ENCODE measurements around the gene C14orf119. TPM values are rescaled to one million over a fixed set of nuclear protein-coding genes. Genes with fewer than 3 reads are reported as not detected.

C14orf119 gene
- total and polyA plus RNA-seq, 9 of the 15 experiments (the other 6 are each of a cell fraction or from before 2014, with no cell fraction given) = 36.7 to 251 (median 51.8) TPM

- peak; percentile 1 for TF ChIP-seq FOS (IDR thresholded peaks at IDR 0.05; ENCODE audit: extremely low read depth, insufficient read length)
- TF ChIP-seq FOXP1 (CRISPR knock-in tag; IDR thresholded peaks at IDR 0.05) = peak; percentile 75; the same call in 1 of the 2 replicates
- peak; percentile 68; the same call in 1 of the 2 replicates for TF ChIP-seq SMAD3 (CRISPR knock-in tag; conservative IDR thresholded peaks at IDR 0.05)
- TF ChIP-seq KLF6 (CRISPR knock-in tag; IDR thresholded peaks at IDR 0.05; ENCODE audit: borderline replicate concordance) = 0 out of 2 replicates have a peak, but pooled peaks have one; percentile 41
- no peak for TF ChIP-seq RBM39 (optimal IDR thresholded peaks at IDR 0.05; ENCODE audit: low read depth, low read length)
- no peak for TF ChIP-seq CBX8 (IDR thresholded peaks at IDR 0.05; ENCODE audit: borderline replicate concordance, extremely low read depth, low read depth, low read length, poor library complexity, severe bottlenecking)
- no peak for TF ChIP-seq ZNF146 (CRISPR knock-in tag; IDR thresholded peaks at IDR 0.05; ENCODE audit: unreplicated experiment)
- TF ChIP-seq, protein P1, sequence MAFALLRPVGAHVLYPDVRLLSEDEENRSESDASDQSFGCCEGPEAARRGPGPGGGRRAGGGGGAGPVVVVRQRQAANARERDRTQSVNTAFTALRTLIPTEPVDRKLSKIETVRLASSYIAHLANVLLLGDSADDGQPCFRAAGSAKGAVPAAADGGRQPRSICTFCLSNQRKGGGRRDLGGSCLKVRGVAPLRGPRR (CRISPR knock-in tag; IDR thresholded peaks at IDR 0.05) = no peak
- TF ChIP-seq, protein P2, sequence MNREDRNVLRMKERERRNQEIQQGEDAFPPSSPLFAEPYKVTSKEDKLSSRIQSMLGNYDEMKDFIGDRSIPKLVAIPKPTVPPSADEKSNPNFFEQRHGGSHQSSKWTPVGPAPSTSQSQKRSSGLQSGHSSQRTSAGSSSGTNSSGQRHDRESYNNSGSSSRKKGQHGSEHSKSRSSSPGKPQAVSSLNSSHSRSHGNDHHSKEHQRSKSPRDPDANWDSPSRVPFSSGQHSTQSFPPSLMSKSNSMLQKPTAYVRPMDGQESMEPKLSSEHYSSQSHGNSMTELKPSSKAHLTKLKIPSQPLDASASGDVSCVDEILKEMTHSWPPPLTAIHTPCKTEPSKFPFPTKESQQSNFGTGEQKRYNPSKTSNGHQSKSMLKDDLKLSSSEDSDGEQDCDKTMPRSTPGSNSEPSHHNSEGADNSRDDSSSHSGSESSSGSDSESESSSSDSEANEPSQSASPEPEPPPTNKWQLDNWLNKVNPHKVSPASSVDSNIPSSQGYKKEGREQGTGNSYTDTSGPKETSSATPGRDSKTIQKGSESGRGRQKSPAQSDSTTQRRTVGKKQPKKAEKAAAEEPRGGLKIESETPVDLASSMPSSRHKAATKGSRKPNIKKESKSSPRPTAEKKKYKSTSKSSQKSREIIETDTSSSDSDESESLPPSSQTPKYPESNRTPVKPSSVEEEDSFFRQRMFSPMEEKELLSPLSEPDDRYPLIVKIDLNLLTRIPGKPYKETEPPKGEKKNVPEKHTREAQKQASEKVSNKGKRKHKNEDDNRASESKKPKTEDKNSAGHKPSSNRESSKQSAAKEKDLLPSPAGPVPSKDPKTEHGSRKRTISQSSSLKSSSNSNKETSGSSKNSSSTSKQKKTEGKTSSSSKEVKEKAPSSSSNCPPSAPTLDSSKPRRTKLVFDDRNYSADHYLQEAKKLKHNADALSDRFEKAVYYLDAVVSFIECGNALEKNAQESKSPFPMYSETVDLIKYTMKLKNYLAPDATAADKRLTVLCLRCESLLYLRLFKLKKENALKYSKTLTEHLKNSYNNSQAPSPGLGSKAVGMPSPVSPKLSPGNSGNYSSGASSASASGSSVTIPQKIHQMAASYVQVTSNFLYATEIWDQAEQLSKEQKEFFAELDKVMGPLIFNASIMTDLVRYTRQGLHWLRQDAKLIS (CRISPR knock-in tag; IDR thresholded peaks at IDR 0.05) = no peak
- peak; percentile 98 for TF ChIP-seq TAL1 (IDR thresholded peaks at IDR 0.05)
- TF ChIP-seq, protein P3, sequence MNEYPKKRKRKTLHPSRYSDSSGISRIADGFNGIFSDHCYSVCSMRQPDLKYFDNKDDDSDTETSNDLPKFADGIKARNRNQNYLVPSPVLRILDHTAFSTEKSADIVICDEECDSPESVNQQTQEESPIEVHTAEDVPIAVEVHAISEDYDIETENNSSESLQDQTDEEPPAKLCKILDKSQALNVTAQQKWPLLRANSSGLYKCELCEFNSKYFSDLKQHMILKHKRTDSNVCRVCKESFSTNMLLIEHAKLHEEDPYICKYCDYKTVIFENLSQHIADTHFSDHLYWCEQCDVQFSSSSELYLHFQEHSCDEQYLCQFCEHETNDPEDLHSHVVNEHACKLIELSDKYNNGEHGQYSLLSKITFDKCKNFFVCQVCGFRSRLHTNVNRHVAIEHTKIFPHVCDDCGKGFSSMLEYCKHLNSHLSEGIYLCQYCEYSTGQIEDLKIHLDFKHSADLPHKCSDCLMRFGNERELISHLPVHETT (CRISPR knock-in tag; conservative IDR thresholded peaks at IDR 0.05 in 1 of 2, IDR thresholded peaks at IDR 0.05 in 1 of 2) = peak in 1 of 2 experiments; percentile 79; a peak in 2 of 4 replicates
- TF ChIP-seq ADNP (tag; IDR thresholded peaks at IDR 0.05) = no peak
- no peak for TF ChIP-seq ARHGAP35 (IDR thresholded peaks at IDR 0.05; ENCODE audit: partially characterized antibody)
- TF ChIP-seq, protein P4, sequence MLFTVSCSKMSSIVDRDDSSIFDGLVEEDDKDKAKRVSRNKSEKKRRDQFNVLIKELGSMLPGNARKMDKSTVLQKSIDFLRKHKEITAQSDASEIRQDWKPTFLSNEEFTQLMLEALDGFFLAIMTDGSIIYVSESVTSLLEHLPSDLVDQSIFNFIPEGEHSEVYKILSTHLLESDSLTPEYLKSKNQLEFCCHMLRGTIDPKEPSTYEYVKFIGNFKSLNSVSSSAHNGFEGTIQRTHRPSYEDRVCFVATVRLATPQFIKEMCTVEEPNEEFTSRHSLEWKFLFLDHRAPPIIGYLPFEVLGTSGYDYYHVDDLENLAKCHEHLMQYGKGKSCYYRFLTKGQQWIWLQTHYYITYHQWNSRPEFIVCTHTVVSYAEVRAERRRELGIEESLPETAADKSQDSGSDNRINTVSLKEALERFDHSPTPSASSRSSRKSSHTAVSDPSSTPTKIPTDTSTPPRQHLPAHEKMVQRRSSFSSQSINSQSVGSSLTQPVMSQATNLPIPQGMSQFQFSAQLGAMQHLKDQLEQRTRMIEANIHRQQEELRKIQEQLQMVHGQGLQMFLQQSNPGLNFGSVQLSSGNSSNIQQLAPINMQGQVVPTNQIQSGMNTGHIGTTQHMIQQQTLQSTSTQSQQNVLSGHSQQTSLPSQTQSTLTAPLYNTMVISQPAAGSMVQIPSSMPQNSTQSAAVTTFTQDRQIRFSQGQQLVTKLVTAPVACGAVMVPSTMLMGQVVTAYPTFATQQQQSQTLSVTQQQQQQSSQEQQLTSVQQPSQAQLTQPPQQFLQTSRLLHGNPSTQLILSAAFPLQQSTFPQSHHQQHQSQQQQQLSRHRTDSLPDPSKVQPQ (CRISPR knock-in tag; IDR thresholded peaks at IDR 0.05; ENCODE audit: borderline replicate concordance) = no peak; the same call in 1 of the 2 replicates
- TF ChIP-seq SRSF7 (optimal IDR thresholded peaks at IDR 0.05; ENCODE audit: low read depth, low read length) = no peak
- TF ChIP-seq SIRT6 (IDR thresholded peaks at IDR 0.05; ENCODE audit: low read depth, low read length) = no peak
- peak; percentile 96 for TF ChIP-seq NCOR1 (IDR thresholded peaks at IDR 0.05)
- peak; percentile 92 for TF ChIP-seq NFIC (IDR thresholded peaks at IDR 0.05)
- TF ChIP-seq GATA2 (CRISPR knock-in tag; IDR thresholded peaks at IDR 0.05) = peak; percentile 99
Observed at GRCh38 chr14:23112359-23113178, 17.3 kb downstream of the C14orf119 start (continued).

Measured in K562 (cell line).